GM21723 (cell line): Measurements from ENCODE around the gene XBP1.
"Not testable (repeated sequence)": the region's sequence is repeated elsewhere in the genome, so short reads cannot be mapped to it uniquely, and the experiment has no call there.

Source experiments
- ATAC-seq: cut with Tn5 transposase; IDR thresholded peaks from one replicate; pipeline ENCODE4 v1.9.1; 2021; ENCODE audit warnings: mild to moderate bottlenecking, moderate library complexity; ENCODE audit not compliant: unreplicated experiment

Gene XBP1

GRCh38 chr22:28754512-28754911 is 45.9 kb downstream of the XBP1 start:
- not testable (repeated sequence) for ATAC-seq

DNA sequence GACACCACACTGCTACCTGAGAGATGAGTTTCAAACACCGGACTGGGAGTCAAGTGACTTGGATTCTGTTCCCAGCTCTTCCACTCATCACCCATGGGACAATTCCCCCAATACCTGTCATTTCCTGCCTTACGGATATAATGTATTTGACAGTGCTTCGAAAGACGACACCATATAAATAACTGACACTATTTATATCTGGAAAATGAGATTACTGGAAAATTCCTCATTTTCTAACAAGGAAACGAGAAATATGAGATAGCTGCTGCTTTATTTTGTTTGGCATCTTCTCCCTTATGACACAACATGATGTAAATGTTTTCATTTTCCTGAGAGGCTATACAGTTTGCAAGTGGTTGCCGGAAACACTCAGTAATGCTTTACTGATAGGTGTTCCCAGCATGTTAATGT is 49.9 kb downstream of the XBP1 start:
- ATAC-seq = no peak
